T-helper 1 cell treated with Interleukin-12 subunit alpha and Interleukin-12 subunit beta and Interleukin-4 antibody, amounts not matched to agents 30 μg/mL and 1 μg/mL, for 36 hours (primary cell): ENCODE results near the gene LRRN2.

Source experiments
- H3K27ac Mint-ChIP-seq: one replicate; pipeline ENCODE4 v1.8.0; 2021; ENCODE audit warnings: mild to moderate bottlenecking, mixed read lengths
- H3K27me3 Mint-ChIP-seq: one replicate; pipeline ENCODE4 v1.8.0; 2021; ENCODE audit warnings: low read depth, mixed read lengths
- H3K36me3 Mint-ChIP-seq: one replicate; pipeline ENCODE4 v1.8.0; 2021; ENCODE audit warnings: low read depth, mixed read lengths
- H3K4me1 Mint-ChIP-seq: one replicate; pipeline ENCODE4 v1.8.0; 2021; ENCODE audit warnings: low read depth, mixed read lengths
- H3K4me3 Mint-ChIP-seq: one replicate; pipeline ENCODE4 v1.8.0; 2021; ENCODE audit warnings: mild to moderate bottlenecking, moderate library complexity, mixed read lengths
- H3K9me3 Mint-ChIP-seq: one replicate; pipeline ENCODE4 v1.8.0; 2021; ENCODE audit warnings: mixed read lengths

Gene LRRN2

DNA sequence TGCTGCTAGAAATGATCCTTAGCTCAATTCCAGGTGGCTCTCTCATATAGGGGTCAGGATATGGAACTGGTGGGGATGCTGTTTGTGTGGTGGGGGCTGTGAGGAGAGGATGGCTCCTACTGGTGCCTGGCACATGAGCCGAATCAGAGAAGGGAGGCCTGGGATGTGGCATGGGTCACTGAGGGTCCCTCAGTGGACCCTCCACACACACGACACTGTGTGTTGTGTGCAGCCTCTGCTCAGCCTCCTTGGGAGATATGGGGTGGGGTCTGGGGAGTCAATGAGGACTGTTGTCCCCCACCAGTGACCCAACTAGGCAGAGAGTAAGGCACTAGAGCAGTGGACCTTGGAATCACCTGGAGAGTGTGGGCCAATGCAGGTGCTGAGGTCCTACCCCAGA is 3.2 kb upstream of the LRRN2 start:
- Mint-ChIP-seq H3K36me3 (peaks cover 1% of the 10 kb centered on the region), H3K27me3 (peaks cover 49% of the 10 kb centered on the region), H3K4me1 (peaks cover 20% of the 10 kb centered on the region), H3K27ac (no peak overlapping the region), H3K9me3 (no peaks in the 10 kb centered on the region), H3K4me3 (no peak overlapping the region)

- no peak overlapping the region for H3K27ac Mint-ChIP-seq
- peaks cover 20% of the 10 kb centered on the region for H3K4me1 Mint-ChIP-seq
- H3K4me3 Mint-ChIP-seq, result no peak overlapping the region
- peaks cover 1% of the 10 kb centered on the region for H3K36me3 Mint-ChIP-seq
- H3K9me3 Mint-ChIP-seq, result no peaks in the 10 kb centered on the region
- H3K27me3 Mint-ChIP-seq, result peaks cover 55% of the 10 kb centered on the region
These were observed 2.5 kb upstream of the LRRN2 start for GRCh38 chr1:204688007-204688406.

GRCh38 chr1:204684571-204685235 is 835 bp downstream of the LRRN2 start:
- peaks cover 71% of the 10 kb centered on the region for H3K27me3 Mint-ChIP-seq
- H3K27ac Mint-ChIP-seq, result no peak overlapping the region
- H3K4me1 Mint-ChIP-seq, result peaks cover 9% of the 10 kb centered on the region
- H3K36me3 Mint-ChIP-seq, result no peaks in the 10 kb centered on the region
- no peaks in the 10 kb centered on the region for H3K9me3 Mint-ChIP-seq
- H3K4me3 Mint-ChIP-seq, result peak overlapping the region; percentile 68

GRCh38 chr1:204684206-204684570 is 1.4 kb downstream of the LRRN2 start:
- Mint-ChIP-seq H3K27ac (no peak overlapping the region), H3K4me1 (peaks cover 9% of the 10 kb centered on the region), H3K9me3 (no peaks in the 10 kb centered on the region), H3K4me3 (peak overlapping the region; percentile 68), H3K36me3 (no peaks in the 10 kb centered on the region), H3K27me3 (peaks cover 72% of the 10 kb centered on the region)

GRCh38 chr1:204683284-204684205 is 2.0 kb downstream of the LRRN2 start:
- H3K36me3 Mint-ChIP-seq, result no peaks in the 10 kb centered on the region
- H3K4me3 Mint-ChIP-seq, result no peak overlapping the region
- H3K27me3 Mint-ChIP-seq, result peaks cover 72% of the 10 kb centered on the region
- no peaks in the 10 kb centered on the region for H3K9me3 Mint-ChIP-seq
- H3K27ac Mint-ChIP-seq, result no peak overlapping the region
- H3K4me1 Mint-ChIP-seq, result peaks cover 9% of the 10 kb centered on the region

- H3K27ac Mint-ChIP-seq, result no peak overlapping the region
- peaks cover 59% of the 10 kb centered on the region for H3K27me3 Mint-ChIP-seq
- H3K4me1 Mint-ChIP-seq, result peaks cover 4% of the 10 kb centered on the region
- H3K4me3 Mint-ChIP-seq, result no peak overlapping the region
- H3K36me3 Mint-ChIP-seq, result no peaks in the 10 kb centered on the region
- no peaks in the 10 kb centered on the region for H3K9me3 Mint-ChIP-seq
These were observed 5.1 kb downstream of the LRRN2 start for GRCh38 chr1:204680461-204680860.

DNA sequence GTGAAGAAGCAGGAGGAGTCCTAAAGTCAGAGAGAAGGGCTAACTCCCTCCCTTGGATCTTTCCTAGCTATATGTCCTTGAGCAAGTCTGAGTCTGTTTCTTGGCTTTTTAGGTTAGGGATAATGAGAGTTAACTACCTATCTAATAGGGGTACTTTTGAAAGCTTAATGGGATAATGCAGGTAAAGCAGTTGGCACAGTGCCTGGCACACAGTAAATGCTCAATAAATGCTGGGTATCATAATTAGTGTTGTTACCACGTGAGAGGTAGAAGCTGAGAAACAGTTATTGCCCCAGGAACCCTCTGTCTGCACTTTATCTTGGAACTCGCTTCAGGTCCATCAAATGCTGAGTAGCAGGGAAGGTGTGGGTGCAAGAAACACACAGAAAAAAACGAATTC is 5.5 kb downstream of the LRRN2 start:
- H3K27me3 Mint-ChIP-seq, result peaks cover 59% of the 10 kb centered on the region
- no peaks in the 10 kb centered on the region for H3K9me3 Mint-ChIP-seq
- H3K36me3 Mint-ChIP-seq, result no peaks in the 10 kb centered on the region
- H3K27ac Mint-ChIP-seq, result no peak overlapping the region
- H3K4me1 Mint-ChIP-seq, result peaks cover 4% of the 10 kb centered on the region
- no peak overlapping the region for H3K4me3 Mint-ChIP-seq

DNA sequence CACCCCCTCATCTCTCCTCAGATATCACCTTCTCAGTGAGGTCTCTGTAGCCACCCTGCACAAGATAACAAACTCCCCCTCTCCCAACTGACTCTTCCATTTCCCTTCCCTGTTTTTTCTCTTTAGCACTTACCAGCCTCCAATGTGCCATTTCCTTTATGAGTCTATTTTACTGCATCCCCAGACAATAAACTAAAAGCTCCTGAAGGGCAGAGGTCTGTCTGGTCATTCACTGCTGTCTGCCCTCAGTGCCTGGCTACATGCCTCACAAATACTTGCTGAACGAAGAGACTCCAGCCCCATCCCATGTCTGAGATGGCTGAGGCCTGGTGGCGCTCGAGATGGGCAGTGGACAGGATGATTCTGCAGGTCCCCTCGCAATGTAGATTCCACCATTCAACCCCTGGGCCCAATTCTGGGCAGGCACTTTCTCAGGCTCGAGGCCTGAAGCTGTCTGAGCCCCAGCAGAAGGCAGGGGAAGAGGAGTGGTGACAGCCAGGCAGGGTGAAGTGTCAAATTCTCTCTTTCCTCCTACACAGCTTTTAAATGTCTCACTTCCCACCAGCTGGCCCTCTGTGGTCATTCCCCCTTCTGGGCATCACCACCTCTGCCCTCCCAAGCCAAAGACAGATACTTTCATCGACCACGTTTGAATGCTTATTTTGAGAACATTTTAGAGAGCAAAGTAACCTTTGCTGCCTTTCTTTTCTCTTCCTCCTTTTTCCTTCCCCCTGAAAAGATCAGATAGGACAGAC is 6.6 kb downstream of the LRRN2 start:
- H3K27ac Mint-ChIP-seq, result no peak overlapping the region
- H3K4me1 Mint-ChIP-seq, result peaks cover 2% of the 10 kb centered on the region
- no peaks in the 10 kb centered on the region for H3K36me3 Mint-ChIP-seq
- no peaks in the 10 kb centered on the region for H3K9me3 Mint-ChIP-seq
- peaks cover 50% of the 10 kb centered on the region for H3K27me3 Mint-ChIP-seq
- no peak overlapping the region for H3K4me3 Mint-ChIP-seq

- Mint-ChIP-seq H3K36me3 (no peaks in the 10 kb centered on the region), H3K27ac (no peak overlapping the region), H3K27me3 (peaks cover 41% of the 10 kb centered on the region), H3K9me3 (no peaks in the 10 kb centered on the region), H3K4me1 (peaks cover 2% of the 10 kb centered on the region), H3K4me3 (no peak overlapping the region)
These were observed 7.7 kb downstream of the LRRN2 start for GRCh38 chr1:204677864-204678263.

GRCh38 chr1:204676043-204676442 is 9.5 kb downstream of the LRRN2 start:
- Mint-ChIP-seq H3K4me3 (no peak overlapping the region), H3K27me3 (peaks cover 30% of the 10 kb centered on the region), H3K27ac (no peak overlapping the region), H3K9me3 (no peaks in the 10 kb centered on the region), H3K4me1 (no peaks in the 10 kb centered on the region), H3K36me3 (no peaks in the 10 kb centered on the region)

- Mint-ChIP-seq H3K4me3 (no peak overlapping the region), H3K27me3 (peaks cover 19% of the 10 kb centered on the region), H3K36me3 (no peaks in the 10 kb centered on the region), H3K4me1 (no peaks in the 10 kb centered on the region), H3K9me3 (no peaks in the 10 kb centered on the region), H3K27ac (no peak overlapping the region)
These were observed 11.5 kb downstream of the LRRN2 start for GRCh38 chr1:204673909-204674649.

- H3K4me1 Mint-ChIP-seq, result no peaks in the 10 kb centered on the region
- H3K27ac Mint-ChIP-seq, result no peak overlapping the region
- H3K27me3 Mint-ChIP-seq, result peaks cover 13% of the 10 kb centered on the region
- no peaks in the 10 kb centered on the region for H3K36me3 Mint-ChIP-seq
- H3K9me3 Mint-ChIP-seq, result no peaks in the 10 kb centered on the region
- no peak overlapping the region for H3K4me3 Mint-ChIP-seq
These were observed 12.3 kb downstream of the LRRN2 start for GRCh38 chr1:204673209-204673608.

DNA sequence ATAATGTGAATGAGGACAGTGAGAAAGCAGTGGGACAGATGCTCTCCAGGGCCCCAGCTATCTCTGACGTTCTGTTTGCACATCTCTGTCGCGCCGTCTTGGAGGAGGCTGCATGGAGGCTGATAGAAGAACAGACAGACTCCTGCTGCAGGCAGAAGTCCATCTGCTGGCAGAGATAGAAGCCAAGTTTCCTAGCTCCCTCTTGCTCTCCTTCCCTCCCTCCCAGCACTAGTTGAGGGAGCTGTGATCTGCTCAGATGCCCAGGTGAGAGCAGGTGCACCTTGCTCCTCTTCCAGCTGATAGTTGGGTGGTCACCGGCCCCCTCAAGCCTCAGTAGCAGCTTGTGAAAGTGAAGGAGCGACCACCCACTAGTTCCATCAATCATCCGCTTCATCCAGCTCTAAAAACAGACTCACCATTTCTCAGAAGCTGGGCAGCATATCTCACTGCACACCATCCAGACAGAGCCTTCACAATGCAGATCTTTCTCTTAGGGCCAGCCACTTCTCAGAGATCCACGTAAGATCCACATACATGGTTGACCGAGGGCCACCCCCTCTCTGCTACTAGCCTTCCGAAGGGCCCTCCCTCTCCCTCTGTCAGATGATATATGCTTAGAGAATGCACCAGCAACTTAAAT is 12.9 kb downstream of the LRRN2 start:
- Mint-ChIP-seq H3K36me3 (no peaks in the 10 kb centered on the region), H3K27me3 (peaks cover 8% of the 10 kb centered on the region), H3K9me3 (no peaks in the 10 kb centered on the region), H3K4me3 (no peak overlapping the region), H3K27ac (no peak overlapping the region), H3K4me1 (no peaks in the 10 kb centered on the region)

GRCh38 chr1:204672069-204672468 is 13.5 kb downstream of the LRRN2 start:
- Mint-ChIP-seq H3K27me3 (peaks cover 8% of the 10 kb centered on the region), H3K27ac (no peak overlapping the region), H3K4me3 (no peak overlapping the region), H3K4me1 (no peaks in the 10 kb centered on the region), H3K36me3 (no peaks in the 10 kb centered on the region), H3K9me3 (no peaks in the 10 kb centered on the region)
